Ovary (tissue), 3 donors: ENCODE data around the gene ABCC1.

ENCODE experiments used
- CTCF ChIP-seq, 3 donors: fragments of 450-650 bp in 2 of 3; fragments of 200-600 bp in 1 of 3; IDR thresholded peaks; one replicate each; pipeline versions ENCODE4 v1.5.1 to v1.8.0; 2016 to 2022; ENCODE audit warnings: antibody characterized with exemption in 3 of 3, mild to moderate bottlenecking in 1 of 3
- POLR2A ChIP-seq: fragments of 450-650 bp; IDR thresholded peaks from one replicate; pipeline ENCODE4 v1.6.1; 2017; ENCODE audit warnings: antibody characterized with exemption, mild to moderate bottlenecking, moderate library complexity
- donor health status: DM: no; HTN: no; CAD: no.

- TF ChIP-seq CTCF (IDR thresholded peaks at IDR 0.05) = no peak
- no peak for TF ChIP-seq POLR2A
Observed at GRCh38 chr16:15967655-15968315, 18.4 kb downstream of the ABCC1 start.
